GM18868 (cell line): Measurements from ENCODE around the gene SOX18.

ENCODE experiments used
- ATAC-seq: cut with Tn5 transposase; IDR thresholded peaks from one replicate; pipeline ENCODE4 v1.9.1; 2021; ENCODE audit warnings: mild to moderate bottlenecking, moderate library complexity; ENCODE audit not compliant: unreplicated experiment

The SOX18 gene

GRCh38 chr20:64053841-64054661 is 4.6 kb upstream of the SOX18 start:
- ATAC-seq, result no peak

- ATAC-seq, result no peak
These were observed 3.8 kb upstream of the SOX18 start for GRCh38 chr20:64052987-64053840.

GRCh38 chr20:64052326-64052722 is 2.9 kb upstream of the SOX18 start:
- no peak for ATAC-seq

GRCh38 chr20:64051561-64052325 is 2.3 kb upstream of the SOX18 start:
- ATAC-seq, result no peak

- no peak for ATAC-seq
These were observed 1.6 kb upstream of the SOX18 start for GRCh38 chr20:64051033-64051452.

- no peak for ATAC-seq
These were observed 1.0 kb upstream of the SOX18 start for GRCh38 chr20:64050261-64051032.

GRCh38 chr20:64049878-64050260 is 430 bp upstream of the SOX18 start:
- no peak for ATAC-seq

- ATAC-seq, result no peak
These were observed 916 bp downstream of the SOX18 start for GRCh38 chr20:64048402-64049044.

- no peak for ATAC-seq
These were observed 1.5 kb downstream of the SOX18 start for GRCh38 chr20:64047968-64048401.

- ATAC-seq, result no peak
These were observed 2.4 kb downstream of the SOX18 start for GRCh38 chr20:64047046-64047389.

GRCh38 chr20:64045346-64046011 is 4.0 kb downstream of the SOX18 start:
- ATAC-seq, result no peak

- no peak for ATAC-seq
These were observed 4.8 kb downstream of the SOX18 start for GRCh38 chr20:64044484-64045247.

GRCh38 chr20:64043768-64044167 is 5.7 kb downstream of the SOX18 start:
- ATAC-seq, result no peak

GRCh38 chr20:64042054-64042781 is 7.2 kb downstream of the SOX18 start:
- no peak for ATAC-seq

GRCh38 chr20:64041781-64042053 is 7.7 kb downstream of the SOX18 start:
- ATAC-seq, result no peak

- ATAC-seq, result no peak
These were observed 8.2 kb downstream of the SOX18 start for GRCh38 chr20:64041040-64041780.

GRCh38 chr20:64040231-64041039 is 9.0 kb downstream of the SOX18 start:
- no peak for ATAC-seq
